Measurements from ENCODE around the gene KRTAP3-1.

DNA sequence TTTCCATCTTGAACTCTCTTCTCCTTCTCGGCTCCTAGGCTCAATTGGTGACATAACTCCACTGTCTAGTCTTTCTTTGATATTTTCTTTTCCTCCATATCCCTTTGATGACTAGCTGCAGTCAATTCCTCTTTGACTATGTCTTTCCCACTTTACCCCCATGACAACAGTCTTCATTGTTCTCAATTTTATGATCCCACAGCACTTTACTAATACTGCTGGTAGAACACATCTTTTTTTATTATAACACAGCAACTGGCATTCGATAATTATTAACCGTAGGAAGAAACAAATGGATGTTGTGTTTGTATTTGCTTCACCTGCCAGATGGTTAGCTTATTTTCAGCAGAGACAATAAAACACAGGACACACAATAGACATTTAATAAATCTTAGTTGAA, 16.3 kb downstream of the KRTAP3-1 start:
- TF ChIP-seq, protein P1, sequence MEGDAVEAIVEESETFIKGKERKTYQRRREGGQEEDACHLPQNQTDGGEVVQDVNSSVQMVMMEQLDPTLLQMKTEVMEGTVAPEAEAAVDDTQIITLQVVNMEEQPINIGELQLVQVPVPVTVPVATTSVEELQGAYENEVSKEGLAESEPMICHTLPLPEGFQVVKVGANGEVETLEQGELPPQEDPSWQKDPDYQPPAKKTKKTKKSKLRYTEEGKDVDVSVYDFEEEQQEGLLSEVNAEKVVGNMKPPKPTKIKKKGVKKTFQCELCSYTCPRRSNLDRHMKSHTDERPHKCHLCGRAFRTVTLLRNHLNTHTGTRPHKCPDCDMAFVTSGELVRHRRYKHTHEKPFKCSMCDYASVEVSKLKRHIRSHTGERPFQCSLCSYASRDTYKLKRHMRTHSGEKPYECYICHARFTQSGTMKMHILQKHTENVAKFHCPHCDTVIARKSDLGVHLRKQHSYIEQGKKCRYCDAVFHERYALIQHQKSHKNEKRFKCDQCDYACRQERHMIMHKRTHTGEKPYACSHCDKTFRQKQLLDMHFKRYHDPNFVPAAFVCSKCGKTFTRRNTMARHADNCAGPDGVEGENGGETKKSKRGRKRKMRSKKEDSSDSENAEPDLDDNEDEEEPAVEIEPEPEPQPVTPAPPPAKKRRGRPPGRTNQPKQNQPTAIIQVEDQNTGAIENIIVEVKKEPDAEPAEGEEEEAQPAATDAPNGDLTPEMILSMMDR (IDR thresholded peaks at IDR 0.05): no peak
- no peak for TF ChIP-seq ZFX (IDR thresholded peaks at IDR 0.05; ENCODE audit: borderline replicate concordance)
